Astrocyte (in vitro differentiated cells and primary cell): ENCODE results near the gene FSD1L.

Source experiments
- CTCF ChIP-seq: IDR thresholded peaks from 2 replicates; pipeline ENCODE4 v1.5.1; 2011; ENCODE audit warnings: low read depth, mild to moderate bottlenecking, inconsistent platforms, low read length, moderate library complexity; ENCODE audit not compliant: insufficient read depth
- EZH2 ChIP-seq: IDR thresholded peaks from 2 replicates; pipeline ENCODE4 v1.6.1; 2012; ENCODE audit warnings: mild to moderate bottlenecking, low read length, inconsistent platforms; ENCODE audit not compliant: insufficient read depth

- TF ChIP-seq CTCF, result no peak
- no peak for TF ChIP-seq EZH2
Measured at GRCh38 chr9:105479846-105480245, 32.0 kb downstream of the FSD1L start.
